Common myeloid progenitor, CD34-positive (primary cell): ENCODE measurements around the gene TLL2.

Source experiments
- CTCF ChIA-PET: fragments of 350-600 bp; sonication (Branson Sonifier 250); formaldehyde crosslinking; loops from one replicate; lab custom pipeline; 2021; ENCODE audit warnings: antibody characterized with exemption; lab: Charles Lee
- POLR2A ChIA-PET: fragments of 350-600 bp; sonication (Branson Sonifier 250); formaldehyde crosslinking; loops from one replicate; lab custom pipeline; 2021; ENCODE audit warnings: antibody characterized with exemption; lab: Charles Lee
- DNase-seq, 3 donors: peaks; one replicate each; pipeline versions ENCODE4 v3.0.0 to v3.0.0-alpha.2; 2013
- H3K27ac ChIP-seq, 2 experiments: 1 replicate in 1 of 2; 2 replicates in 1 of 2; pipeline ENCODE4 v1.7.0; 2013; ENCODE audit warnings: inconsistent platforms in 2 of 2, low read length in 2 of 2, mild to moderate bottlenecking in 2 of 2, low read depth in 1 of 2, moderate library complexity in 1 of 2; ENCODE audit not compliant: severe bottlenecking in 2 of 2, insufficient read depth in 1 of 2, poor library complexity in 1 of 2
- H3K27me3 ChIP-seq, 5 experiments: replicated peaks in 2 of 5; 1 replicate in 3 of 5; 2 replicates in 2 of 5; pipeline versions ENCODE4 v1.6.1 to v1.7.0; 2013; ENCODE audit warnings: low read length in 4 of 5, mild to moderate bottlenecking in 2 of 5, moderate library complexity in 2 of 5, inconsistent platforms in 1 of 5; ENCODE audit not compliant: insufficient read depth in 5 of 5, control insufficient read depth in 4 of 5
- H3K36me3 ChIP-seq, 4 experiments: 1 replicate in 2 of 4; 2 replicates in 2 of 4; pipeline versions ENCODE4 v1.6.1 to v1.7.0; 2013; ENCODE audit warnings: low read length in 3 of 4, control low read depth in 1 of 4, mild to moderate bottlenecking in 1 of 4; ENCODE audit not compliant: control insufficient read depth in 4 of 4, insufficient read depth in 4 of 4
- H3K4me1 ChIP-seq, 4 experiments: 1 replicate in 3 of 4; 2 replicates in 1 of 4; pipeline versions ENCODE4 v1.6.1 to v1.7.1; 2013; ENCODE audit warnings: low read length in 3 of 4, mild to moderate bottlenecking in 3 of 4, control low read depth in 1 of 4, inconsistent platforms in 1 of 4, moderate library complexity in 1 of 4; ENCODE audit not compliant: control insufficient read depth in 4 of 4, insufficient read depth in 4 of 4; ENCODE audit errors: control extremely low read depth in 1 of 4
- H3K4me3 ChIP-seq, 7 experiments: 1 replicate in 4 of 7; 2 replicates in 3 of 7; pipeline versions ENCODE4 v1.5.1 to v1.7.0; 2013; ENCODE audit warnings: mild to moderate bottlenecking in 7 of 7, low read length in 6 of 7, moderate library complexity in 6 of 7, inconsistent platforms in 2 of 7, low read depth in 2 of 7, control low read depth in 1 of 7; ENCODE audit not compliant: insufficient read depth in 4 of 7, control insufficient read depth in 1 of 7; ENCODE audit errors: extremely low read depth in 1 of 7
- H3K9me3 ChIP-seq, 5 experiments: 1 replicate in 4 of 5; 2 replicates in 1 of 5; pipeline versions ENCODE4 v1.6.1 to v1.7.1; 2013; ENCODE audit warnings: low read length in 4 of 5, mild to moderate bottlenecking in 2 of 5, inconsistent platforms in 1 of 5, low read depth in 1 of 5, moderate library complexity in 1 of 5; ENCODE audit not compliant: control insufficient read depth in 4 of 5, insufficient read depth in 2 of 5; ENCODE audit errors: control extremely low read depth in 1 of 5
- WGBS: methylation state at CpG from one replicate; pipeline ENCODE4 v1.1.5; 2013; ENCODE audit not compliant: insufficient coverage; 5-methylcytosine and 5-hydroxymethylcytosine counted together

TLL2 gene

DNA sequence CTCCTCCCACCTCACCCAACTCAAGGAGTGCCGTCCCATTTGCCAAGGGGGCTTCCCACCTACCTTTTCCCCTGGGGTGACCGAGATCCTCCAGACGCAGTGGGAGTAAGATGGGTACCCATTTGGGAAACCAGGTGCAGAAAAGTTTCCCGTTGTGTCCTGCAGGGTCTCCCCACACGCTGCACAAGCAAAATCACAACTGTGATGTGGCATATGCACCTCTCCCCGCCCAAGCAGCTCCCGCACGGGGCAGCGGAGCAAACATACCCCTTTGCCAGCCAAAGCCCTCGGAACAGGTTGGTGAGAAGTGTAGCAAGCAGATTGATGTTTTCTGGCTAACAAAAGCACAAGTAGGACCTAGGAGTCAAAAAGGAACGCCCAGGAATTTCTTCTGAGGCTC lies 103.4 kb downstream of the TLL2 start:
- Histone ChIP-seq H3K36me3 (no peaks in the 10 kb centered on the region), H3K9me3 (no peaks in the 10 kb centered on the region), H3K4me3 (no peak overlapping the region), H3K27me3 (peaks cover 3 to 23% (median 8%) of the 10 kb centered on the region in 5 experiments), H3K4me1 (no peaks in the 10 kb centered on the region), H3K27ac (no peak overlapping the region)
- POLR2A ChIA-PET: no interaction called here
- CTCF ChIA-PET: interaction anchor here (1.1 to 1.6 kb wide), 3 partner anchors 9 to 101 kb away, joined by 3 read pairs; no protein-coding TSS in a partner anchor
- 97% methylated on average over 11 of the region's 11 CpGs for WGBS
- no peak for DNase-seq

GRCh38 chr10:96408201-96408600 lies 105.5 kb downstream of the TLL2 start:
- Histone ChIP-seq H3K4me1 (no peaks in the 10 kb centered on the region), H3K36me3 (no peaks in the 10 kb centered on the region), H3K9me3 (no peaks in the 10 kb centered on the region), H3K4me3 (no peak overlapping the region), H3K27me3 (peaks cover under 1 to 21% (median 8%) of the 10 kb centered on the region in 5 experiments), H3K27ac (no peak overlapping the region)
- POLR2A ChIA-PET: no interaction called here
- WGBS: no CpG with 5 or more reads among the region's 1 CpG
- no peak for DNase-seq
- CTCF ChIA-PET: interaction anchor here (0.6 to 1.5 kb wide), 2 partner anchors 15 to 33 kb away, joined by 3 to 5 read pairs; no protein-coding TSS in a partner anchor

GRCh38 chr10:96407560-96408069 lies 106.1 kb downstream of the TLL2 start:
- no peaks in the 10 kb centered on the region for H3K9me3 ChIP-seq
- CTCF ChIA-PET: interaction anchor here (0.6 to 1.5 kb wide), 2 partner anchors 14 to 32 kb away, joined by 3 to 5 read pairs; no protein-coding TSS in a partner anchor
- H3K27me3 ChIP-seq: peaks cover 0 to 21% (median 11%) of the 10 kb centered on the region in 5 experiments
- no peaks in the 10 kb centered on the region for H3K36me3 ChIP-seq
- DNase-seq: no peak
- no peak overlapping the region for H3K4me3 ChIP-seq
- no peak overlapping the region for H3K27ac ChIP-seq
- no peaks in the 10 kb centered on the region for H3K4me1 ChIP-seq
- POLR2A ChIA-PET: no interaction called here
- WGBS: 100% methylated on average over 2 of the region's 15 CpGs

DNA sequence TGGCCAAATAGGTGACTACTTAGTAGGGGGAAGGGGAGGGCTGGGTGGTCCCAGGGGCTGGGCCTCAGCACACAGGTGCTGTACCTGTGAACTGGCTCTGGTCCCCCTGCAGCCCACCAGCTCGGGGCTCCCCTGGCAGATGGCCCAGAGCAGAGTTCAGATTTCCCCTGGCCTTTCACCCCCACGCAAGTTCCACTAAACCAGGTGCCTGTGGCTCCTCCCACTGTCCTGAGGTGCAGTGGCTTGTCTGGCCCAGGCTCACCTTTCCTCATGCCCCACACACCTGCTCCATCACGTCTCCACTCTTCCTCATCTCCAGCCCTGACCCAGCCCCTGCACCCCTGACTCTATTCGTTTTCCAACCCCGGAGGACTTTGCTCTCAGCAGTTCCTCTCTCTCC lies 107.6 kb downstream of the TLL2 start:
- Histone ChIP-seq H3K4me1 (no peaks in the 10 kb centered on the region), H3K4me3 (no peak overlapping the region), H3K9me3 (no peaks in the 10 kb centered on the region), H3K27me3 (peaks cover 0 to 25% (median 11%) of the 10 kb centered on the region in 5 experiments), H3K27ac (no peak overlapping the region), H3K36me3 (no peaks in the 10 kb centered on the region)
- ChIA-PET POLR2A (no interaction called here), CTCF (interaction anchor here (1.4 kb wide), 1 partner anchor 14 kb away, joined by 3 read pairs; no protein-coding TSS in a partner anchor)
- no peak for DNase-seq
- 91% methylated on average over 5 of the region's 5 CpGs for WGBS

DNA sequence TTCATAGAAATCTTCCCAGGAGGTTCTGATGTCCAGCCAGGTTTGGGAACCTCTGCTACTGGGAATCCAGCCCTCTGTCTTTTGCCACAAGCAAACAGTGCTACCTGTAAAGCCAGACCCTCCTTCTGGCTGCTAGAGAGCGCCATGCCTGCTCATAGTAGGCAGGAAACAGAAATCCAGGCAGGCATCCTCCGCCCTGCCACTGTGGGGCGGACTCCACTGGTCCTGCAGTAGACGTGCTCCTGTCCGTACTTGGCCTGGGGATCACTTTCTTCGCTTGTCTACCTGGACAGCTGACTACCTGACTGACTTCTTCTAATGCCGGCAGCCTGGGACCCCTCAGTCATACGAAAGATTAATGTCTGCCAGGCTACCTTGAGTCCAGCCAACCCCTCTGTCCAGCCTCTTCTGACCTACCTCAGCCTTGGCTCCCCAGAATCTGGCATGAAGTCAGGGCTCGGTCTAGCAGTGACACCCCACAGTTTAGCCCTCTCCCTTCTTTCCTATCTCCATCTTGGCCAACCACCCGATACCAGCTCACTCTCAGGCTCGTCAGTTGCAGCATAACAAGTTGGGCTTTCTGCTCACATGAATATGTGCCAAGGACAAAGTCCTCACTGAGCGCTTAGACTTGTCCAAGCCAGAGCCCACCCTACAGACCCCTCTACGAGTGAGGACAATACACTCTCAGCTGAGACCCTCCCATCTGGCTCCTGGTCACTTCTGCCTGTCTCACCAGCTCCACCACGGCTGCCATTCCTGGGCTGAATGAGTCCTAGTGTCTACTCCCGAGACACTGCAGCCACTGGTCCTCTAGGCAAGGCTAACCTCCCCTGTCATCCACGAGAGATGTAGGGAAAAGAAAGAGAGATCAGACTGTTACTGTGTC lies 111.1 kb downstream of the TLL2 start:
- peaks cover 0 to 28% (median 10%) of the 10 kb centered on the region in 5 experiments for H3K27me3 ChIP-seq
- ChIA-PET POLR2A (no interaction called here), CTCF (interaction anchor here (0.6 to 1.6 kb wide), 2 partner anchors 14 to 28 kb away, joined by 3 to 5 read pairs; no protein-coding TSS in a partner anchor)
- no peaks in the 10 kb centered on the region for H3K4me1 ChIP-seq
- no peak overlapping the region for H3K4me3 ChIP-seq
- no peak overlapping the region for H3K27ac ChIP-seq
- WGBS: 84% methylated on average over 16 of the region's 16 CpGs
- H3K36me3 ChIP-seq: no peaks in the 10 kb centered on the region
- H3K9me3 ChIP-seq: no peaks in the 10 kb centered on the region
- no peak for DNase-seq

DNA sequence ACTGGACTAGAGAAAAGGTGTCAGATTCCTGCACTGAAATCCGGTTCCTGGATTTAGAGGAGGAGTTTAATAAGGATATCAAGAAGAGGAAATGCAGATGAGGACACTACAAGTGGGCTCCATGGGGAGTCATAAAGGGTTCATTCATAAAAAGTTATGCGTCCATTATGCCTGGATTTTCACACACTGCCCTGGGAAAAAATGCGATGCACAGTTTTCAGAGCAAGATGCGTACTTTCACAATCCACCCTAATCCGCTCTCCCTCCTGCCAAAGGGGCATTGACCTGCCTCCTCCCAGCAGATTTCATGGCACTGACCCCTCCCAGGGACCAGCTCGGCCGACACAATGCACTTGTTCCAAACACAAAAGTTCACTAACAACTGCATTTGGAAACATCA lies 112.7 kb downstream of the TLL2 start:
- no peak overlapping the region for H3K27ac ChIP-seq
- peaks cover 0 to 3% (median 0%) of the 10 kb centered on the region in 4 experiments for H3K4me1 ChIP-seq
- 91% methylated on average over 5 of the region's 7 CpGs for WGBS
- no peak for DNase-seq
- POLR2A ChIA-PET: no interaction called here
- H3K4me3 ChIP-seq: no peak overlapping the region
- H3K27me3 ChIP-seq: peaks cover 0 to 40% (median 11%) of the 10 kb centered on the region in 5 experiments
- CTCF ChIA-PET: interaction anchor here (0.6 kb wide), 1 partner anchor 943 kb away, joined by 3 read pairs; no protein-coding TSS in a partner anchor
- H3K36me3 ChIP-seq: no peaks in the 10 kb centered on the region
- H3K9me3 ChIP-seq: no peaks in the 10 kb centered on the region
